HepG2 (cell line): ENCODE data around the gene PSRC1. TPM values are rescaled to one million over a fixed set of nuclear protein-coding genes. Genes with fewer than 3 reads are reported as not detected.

ENCODE experiments used
- HIC2 ChIP-seq: sonication (generic); formaldehyde crosslinking; IDR thresholded peaks from 2 replicates; pipeline ENCODE4 v1.9.0; 2022; ENCODE audit warnings: low read depth, missing genetic modification reagents
- HNF1B ChIP-seq: sonication (generic); formaldehyde crosslinking; IDR thresholded peaks from 2 replicates; pipeline ENCODE4 v1.5.1; 2020; ENCODE audit warnings: mild to moderate bottlenecking, moderate library complexity, missing genetic modification reagents
- HOXA7 ChIP-seq: sonication (generic); formaldehyde crosslinking; IDR thresholded peaks from 2 replicates; pipeline ENCODE4 v1.8.1; 2022; ENCODE audit warnings: mild to moderate bottlenecking, missing genetic modification reagents, moderate library complexity
- MLX ChIP-seq: IDR thresholded peaks from 2 replicates; pipeline ENCODE4 v1.6.1; 2016
- PRDM15 ChIP-seq: sonication (generic); formaldehyde crosslinking; IDR thresholded peaks from 2 replicates; pipeline ENCODE4 v1.4.0; 2020; ENCODE audit warnings: missing genetic modification reagents
- SP1 ChIP-seq, 2 experiments: fragments of 450-650 bp in 1 of 2; sonication (generic) in 1 of 2; formaldehyde crosslinking in 1 of 2; IDR thresholded peaks; 2 replicates each; pipeline versions ENCODE4 v1.4.0 to v1.6.1; 2016 to 2020; ENCODE audit warnings: missing genetic modification reagents in 1 of 2
- TCF7L2 ChIP-seq: IDR thresholded peaks from 2 replicates; pipeline ENCODE4 v1.6.1; 2011; ENCODE audit warnings: mild to moderate bottlenecking, low read depth, low read length, moderate library complexity
- ZNF318 ChIP-seq: sonication (generic); formaldehyde crosslinking; IDR thresholded peaks from 2 replicates; pipeline ENCODE4 v1.4.0; 2020; ENCODE audit warnings: mild to moderate bottlenecking, missing genetic modification reagents
- ZNF496 ChIP-seq: sonication (generic); formaldehyde crosslinking; IDR thresholded peaks from 2 replicates; pipeline ENCODE4 v1.8.1; 2023; ENCODE audit warnings: mild to moderate bottlenecking, moderate library complexity, missing genetic modification reagents; ENCODE audit not compliant: insufficient replicate concordance
- ZNF558 ChIP-seq: sonication (generic); formaldehyde crosslinking; IDR thresholded peaks from 2 replicates; pipeline ENCODE4 v1.9.0; 2022; ENCODE audit warnings: mild to moderate bottlenecking, missing genetic modification reagents, borderline replicate concordance
- ZNF768 ChIP-seq: sonication (generic); formaldehyde crosslinking; IDR thresholded peaks from 2 replicates; pipeline ENCODE4 v1.4.0; 2020; ENCODE audit warnings: missing genetic modification reagents
- polyA plus RNA-seq, 8 experiments: library from polyadenylated mRNA; depleted of rRNA in 3 of 8; stranded (reverse) in 7 of 8; unstranded in 1 of 8; fragments of >200 nt; fragmentation: Illumina TruSeq in 4 of 8; extraction: Trizol in 4 of 8; gene quantifications; 2 replicates each; pipeline versions ENCODE4 v1.2.1 to v1.2.3, GENCODE V29; 2011 to 2016; ENCODE audit warnings: low read depth in 4 of 8, missing spikeins in 1 of 8, mixed read lengths in 1 of 8; ENCODE audit not compliant: insufficient read depth in 1 of 8
- total RNA-seq, 5 experiments: library from RNA; depleted of rRNA; stranded (reverse); fragments of >200 nt; fragmentation: Illumina TruSeq; extraction: Trizol; gene quantifications; 2 replicates each; pipeline ENCODE4 v1.2.3, GENCODE V29; 2016; ENCODE audit warnings: low read depth in 1 of 5

The PSRC1 gene
- total and polyA plus RNA-seq, 2 of the 13 experiments (the other 11 are each of a cell fraction or from before 2014, with no cell fraction given), result 28.6 to 30.3 TPM

GRCh38 chr1:109282952-109283747, at the start of gene PSRC1 (continued):
- TF ChIP-seq ZNF318 (CRISPR knock-in tag) (no peak), HNF1B (CRISPR knock-in tag) (no peak; the same call in 1 of the 2 replicates), ZNF768 (CRISPR knock-in tag) (no peak; the same call in 1 of the 2 replicates), ZNF496 (CRISPR knock-in tag) (no peak), HOXA7 (CRISPR knock-in tag) (no peak), PRDM15 (no peak), SP1 (IDR thresholded peaks at IDR 0.05) (no peak), SP1 (CRISPR knock-in tag; IDR thresholded peaks at IDR 0.05) (peak; percentile 83; the same call in 1 of the 2 replicates), ZNF558 (CRISPR knock-in tag) (peak; percentile 61; the same call in 1 of the 2 replicates), TCF7L2 (no peak), HIC2 (0 out of 2 replicates have a peak, but pooled peaks have one; percentile 24), MLX (no peak)
